Activated gamma-delta T cell (primary cell): ENCODE data around the gene ULK1.
"Not testable (repeated sequence)": the region's sequence is repeated elsewhere in the genome, so short reads cannot be mapped to it uniquely, and the experiment has no call there.

ENCODE experiments used
- DNase-seq: peaks from one replicate; lab custom pipeline; 2025; lab: John Stamatoyannopoulos, UW

The ULK1 gene

GRCh38 chr12:131943389-131943788 lies 49.0 kb downstream of the ULK1 start:
- DNase-seq: no peak

- DNase-seq: no peak
Measured at GRCh38 chr12:131943876-131944275, 49.5 kb downstream of the ULK1 start.

GRCh38 chr12:131944601-131945251 lies 50.3 kb downstream of the ULK1 start:
- DNase-seq: no peak

- no peak for DNase-seq
Measured at GRCh38 chr12:131946757-131947156, 52.3 kb downstream of the ULK1 start.

GRCh38 chr12:131947482-131948027 lies 53.1 kb downstream of the ULK1 start:
- DNase-seq: no peak

- DNase-seq: no peak
Measured at GRCh38 chr12:131948166-131948712, 53.8 kb downstream of the ULK1 start.

- not testable (repeated sequence) for DNase-seq
Measured at GRCh38 chr12:131948713-131949430, 54.5 kb downstream of the ULK1 start.

GRCh38 chr12:131949431-131950181 lies 55.2 kb downstream of the ULK1 start, which contains the start of gene EP400:
Gene EP400 (plus strand): TSS chr12:131949942. CDS start chr12:131960620, 10,678 bp downstream.
- DNase-seq: peak; percentile 93

- DNase-seq: peak; percentile 52
Measured at GRCh38 chr12:131950182-131950913, 55.9 kb downstream of the ULK1 start.

GRCh38 chr12:131953810-131954209 lies 59.4 kb downstream of the ULK1 start:
- DNase-seq: not testable (repeated sequence)

- DNase-seq: not testable (repeated sequence)
Measured at GRCh38 chr12:131954460-131954859, 60.0 kb downstream of the ULK1 start.

GRCh38 chr12:131959116-131959515 lies 64.7 kb downstream of the ULK1 start:
- no peak for DNase-seq

GRCh38 chr12:131959641-131960589 lies 65.5 kb downstream of the ULK1 start:
- DNase-seq: no peak

GRCh38 chr12:131960590-131961325 lies 66.3 kb downstream of the ULK1 start:
- DNase-seq: not testable (repeated sequence)

GRCh38 chr12:131961328-131961727 lies 66.9 kb downstream of the ULK1 start:
- DNase-seq: not testable (repeated sequence)

GRCh38 chr12:131962069-131962468 lies 67.6 kb downstream of the ULK1 start:
- DNase-seq: no peak

GRCh38 chr12:131963381-131963780 lies 69.0 kb downstream of the ULK1 start:
- DNase-seq: no peak

GRCh38 chr12:131965073-131965472 lies 70.7 kb downstream of the ULK1 start:
- DNase-seq: no peak

- DNase-seq: no peak
Measured at GRCh38 chr12:131971226-131971625, 76.8 kb downstream of the ULK1 start.
